Gastrocnemius medialis (tissue), 4 donors: ENCODE results near the gene MAP3K19.

Experiments used
- CTCF ChIP-seq, 5 experiments: fragments of 450-650 bp in 3 of 5; fragments of 200-600 bp in 2 of 5; sonication (generic) in 2 of 5; IDR thresholded peaks in 4 of 5; conservative IDR thresholded peaks in 1 of 5; 1 replicate in 4 of 5; 2 replicates in 1 of 5; pipeline ENCODE4 v1.5.1; 2016 to 2019; ENCODE audit warnings: antibody characterized with exemption in 5 of 5, mild to moderate bottlenecking in 3 of 5, moderate library complexity in 3 of 5
- POLR2A ChIP-seq, 2 donors: fragments of 450-650 bp; IDR thresholded peaks; one replicate each; pipeline ENCODE4 v1.6.1; 2017; ENCODE audit warnings: antibody characterized with exemption in 2 of 2, mild to moderate bottlenecking in 2 of 2, moderate library complexity in 2 of 2

GRCh38 chr2:134917888-134918525 lies 129.2 kb downstream of the MAP3K19 start:
- peak in 2 of 5 experiments; percentile 51 to 53 for TF ChIP-seq CTCF (IDR thresholded peaks at IDR 0.05 in 4 of 5, conservative IDR thresholded peaks at IDR 0.05 in 1 of 5)
- peak; percentile 66 to 72 for TF ChIP-seq POLR2A (IDR thresholded peaks at IDR 0.05)
